Subcutaneous abdominal adipose tissue (tissue), 5 donors: ENCODE results near the gene CCDC122.

ENCODE experiments used
- H3K27ac ChIP-seq: one replicate; pipeline ENCODE4 v1.7.0; 2013; ENCODE audit warnings: low read depth, mild to moderate bottlenecking, inconsistent platforms, low read length, moderate library complexity
- H3K27me3 ChIP-seq, 5 donors: one replicate each; pipeline ENCODE4 v1.7.0; 2013; ENCODE audit warnings: low read length in 5 of 5, inconsistent platforms in 1 of 5; ENCODE audit not compliant: control insufficient read depth in 5 of 5, insufficient read depth in 4 of 5
- H3K36me3 ChIP-seq, 5 donors: one replicate each; pipeline ENCODE4 v1.7.0; 2013; ENCODE audit warnings: low read length in 5 of 5; ENCODE audit not compliant: control insufficient read depth in 5 of 5, insufficient read depth in 5 of 5
- H3K4me1 ChIP-seq, 5 donors: one replicate each; pipeline ENCODE4 v1.7.0; 2013; ENCODE audit warnings: low read length in 5 of 5, mild to moderate bottlenecking in 3 of 5, moderate library complexity in 1 of 5; ENCODE audit not compliant: control insufficient read depth in 5 of 5, insufficient read depth in 5 of 5
- H3K4me3 ChIP-seq, 5 donors: one replicate each; pipeline ENCODE4 v1.7.0; 2013; ENCODE audit warnings: low read length in 5 of 5, low read depth in 1 of 5
- H3K9ac ChIP-seq, 5 donors: one replicate each; pipeline ENCODE4 v1.7.0; 2013; ENCODE audit warnings: low read length in 5 of 5, mild to moderate bottlenecking in 4 of 5, moderate library complexity in 3 of 5
- H3K9me3 ChIP-seq, 5 donors: one replicate each; pipeline ENCODE4 v1.7.0; 2013; ENCODE audit warnings: low read length in 5 of 5; ENCODE audit not compliant: control insufficient read depth in 5 of 5
- donor health status: healthy.
- donor health status: healthy.
- donor health status: healthy.
- donor health status: healthy.
- donor health status: healthy.

Gene CCDC122

GRCh38 chr13:43908156-43909126 is 28.9 kb upstream of the CCDC122 start:
- H3K9ac ChIP-seq = no peak overlapping the region
- H3K36me3 ChIP-seq = no peaks in the 10 kb centered on the region
- H3K4me1 ChIP-seq = no peaks in the 10 kb centered on the region
- no peak overlapping the region for H3K4me3 ChIP-seq
- H3K9me3 ChIP-seq = no peaks in the 10 kb centered on the region
- peaks cover 0 to 2% (median 0%) of the 10 kb centered on the region in 5 donors for H3K27me3 ChIP-seq
- no peak overlapping the region for H3K27ac ChIP-seq

- no peak overlapping the region for H3K4me3 ChIP-seq
Observed at GRCh38 chr13:43905435-43906031, 26.0 kb upstream of the CCDC122 start.

GRCh38 chr13:43895940-43896339 is 16.4 kb upstream of the CCDC122 start:
- H3K36me3 ChIP-seq = peaks cover 0 to 7% (median 1%) of the 10 kb centered on the region in 5 donors
- no peaks in the 10 kb centered on the region for H3K4me1 ChIP-seq
- H3K9me3 ChIP-seq = no peaks in the 10 kb centered on the region
- H3K4me3 ChIP-seq = no peak overlapping the region
- H3K27me3 ChIP-seq = no peaks in the 10 kb centered on the region
- no peak overlapping the region for H3K27ac ChIP-seq
- H3K9ac ChIP-seq = no peak overlapping the region

More at GRCh38 chr13:43905435-43906031, 26.0 kb upstream of the CCDC122 start:
- Histone ChIP-seq H3K9me3 (no peaks in the 10 kb centered on the region), H3K9ac (no peak overlapping the region), H3K27ac (no peak overlapping the region), H3K36me3 (no peaks in the 10 kb centered on the region), H3K4me1 (no peaks in the 10 kb centered on the region), H3K27me3 (no peaks in the 10 kb centered on the region)

- Histone ChIP-seq H3K4me3 (no peak overlapping the region), H3K27me3 (no peaks in the 10 kb centered on the region), H3K36me3 (peaks cover 0 to 13% (median 8%) of the 10 kb centered on the region in 5 donors), H3K4me1 (no peaks in the 10 kb centered on the region), H3K9me3 (no peaks in the 10 kb centered on the region), H3K27ac (no peak overlapping the region), H3K9ac (no peak overlapping the region)
Observed at GRCh38 chr13:43894438-43894837, 14.9 kb upstream of the CCDC122 start.

- Histone ChIP-seq H3K9ac (no peak overlapping the region), H3K36me3 (peaks cover 0 to 10% (median 2%) of the 10 kb centered on the region in 5 donors), H3K9me3 (no peaks in the 10 kb centered on the region), H3K4me3 (no peak overlapping the region), H3K27ac (no peak overlapping the region), H3K4me1 (peaks cover 0 to 15% (median 13%) of the 10 kb centered on the region in 5 donors), H3K27me3 (no peaks in the 10 kb centered on the region)
Observed at GRCh38 chr13:43884222-43884621, 4.7 kb upstream of the CCDC122 start.

GRCh38 chr13:43883631-43884030 is 4.1 kb upstream of the CCDC122 start:
- Histone ChIP-seq H3K9me3 (no peaks in the 10 kb centered on the region), H3K27me3 (no peaks in the 10 kb centered on the region), H3K9ac (no peak overlapping the region), H3K27ac (no peak overlapping the region), H3K4me3 (no peak overlapping the region), H3K4me1 (peaks cover 0 to 17% (median 16%) of the 10 kb centered on the region in 5 donors), H3K36me3 (peaks cover 0 to 7% (median under 1%) of the 10 kb centered on the region in 5 donors)

GRCh38 chr13:43881580-43881979 is 2.0 kb upstream of the CCDC122 start:
- H3K27me3 ChIP-seq = no peaks in the 10 kb centered on the region
- no peak overlapping the region for H3K4me3 ChIP-seq
- no peak overlapping the region for H3K9ac ChIP-seq
- H3K27ac ChIP-seq = no peak overlapping the region
- H3K4me1 ChIP-seq = peaks cover 0 to 30% (median 23%) of the 10 kb centered on the region in 5 donors
- no peaks in the 10 kb centered on the region for H3K9me3 ChIP-seq
- H3K36me3 ChIP-seq = peaks cover 0 to 5% (median 0%) of the 10 kb centered on the region in 5 donors

- H3K4me3 ChIP-seq = no peak overlapping the region
- no peak overlapping the region for H3K27ac ChIP-seq
Observed at GRCh38 chr13:43880926-43881325, 1.4 kb upstream of the CCDC122 start.

GRCh38 chr13:43880214-43880855 is 795 bp upstream of the CCDC122 start:
- Histone ChIP-seq H3K27ac (peak overlapping the region; percentile 90), H3K27me3 (no peaks in the 10 kb centered on the region), H3K4me3 (peak overlapping the region; percentile 58 to 88 (median 73)), H3K9me3 (no peaks in the 10 kb centered on the region), H3K9ac (peak overlapping the region; percentile 20 to 89 (median 73)), H3K36me3 (no peaks in the 10 kb centered on the region), H3K4me1 (peaks cover 0 to 30% (median 23%) of the 10 kb centered on the region in 5 donors)

More at GRCh38 chr13:43880926-43881325, 1.4 kb upstream of the CCDC122 start:
- Histone ChIP-seq H3K27me3 (no peaks in the 10 kb centered on the region), H3K9ac (peak overlapping the region in 1 of 5 donors; percentile 52), H3K4me1 (peaks cover 0 to 30% (median 23%) of the 10 kb centered on the region in 5 donors), H3K9me3 (no peaks in the 10 kb centered on the region), H3K36me3 (peaks cover 0 to 1% (median 0%) of the 10 kb centered on the region in 5 donors)
